Dedifferentiated amniotic fluid mesenchymal stem cell (primary cell): ENCODE measurements around the gene SP3.

Experiments used
- DNase-seq: peaks from one replicate; pipeline ENCODE4 v3.0.0-alpha.2; 2016; ENCODE audit errors: extremely low spot score

Gene SP3

DNA sequence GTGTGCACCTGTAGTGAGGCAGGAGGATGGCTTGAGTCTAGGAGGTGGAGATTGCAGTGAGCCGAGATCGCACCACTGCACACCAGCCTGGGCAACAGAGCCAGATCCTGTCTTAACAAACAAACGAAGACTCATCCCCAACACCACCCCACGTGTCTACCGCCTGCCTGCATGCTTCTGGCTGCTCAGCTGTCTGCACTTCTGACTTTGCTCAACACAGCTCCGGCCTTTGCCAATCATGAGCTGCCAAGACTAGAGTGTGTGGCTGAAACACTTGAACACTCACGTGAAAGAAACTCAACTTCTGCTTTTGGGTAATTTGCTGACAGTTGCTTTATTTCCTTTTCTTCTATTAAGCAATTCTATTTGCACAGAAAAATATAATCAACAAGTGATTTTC, 32.1 kb upstream of the SP3 start:
- DNase-seq = no peak

DNA sequence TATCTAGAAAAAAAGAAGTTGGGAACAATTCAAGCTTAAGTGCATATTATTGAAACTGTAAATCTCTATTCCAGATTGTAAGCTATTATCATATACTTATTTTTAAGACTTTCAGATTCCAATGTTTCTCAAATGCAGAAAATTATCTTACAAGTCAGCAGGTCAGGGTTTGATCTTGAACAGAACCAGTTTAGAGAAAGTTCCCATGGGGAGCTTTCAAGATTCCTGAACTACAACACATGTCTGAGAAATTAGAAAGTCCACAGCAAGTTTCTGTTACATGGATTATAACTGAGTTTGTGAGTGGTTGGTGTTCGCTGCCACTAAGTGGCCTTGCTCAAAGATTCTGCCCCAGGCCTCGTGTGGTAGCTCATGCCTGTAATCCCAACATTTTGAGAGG, 31.6 kb upstream of the SP3 start:
- DNase-seq = no peak

DNA sequence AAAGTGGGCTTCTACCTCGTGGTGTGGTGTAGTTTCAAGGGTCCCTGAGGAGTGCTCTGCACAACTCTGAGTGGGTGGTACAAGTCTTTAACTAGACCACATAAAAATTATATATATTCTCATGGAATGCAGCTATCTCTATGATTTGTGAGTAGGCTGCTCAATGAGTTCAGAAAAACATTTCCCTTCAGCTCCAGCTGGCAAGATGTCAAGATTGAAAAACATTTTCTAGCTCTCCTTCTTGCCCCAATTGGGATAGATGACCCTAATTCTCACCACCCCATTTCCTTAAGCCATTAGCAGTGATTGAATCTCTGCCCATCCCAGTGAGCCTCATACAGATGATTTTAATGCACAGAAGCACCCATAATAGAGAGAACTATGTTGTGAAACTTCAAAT, 28.3 kb upstream of the SP3 start:
- no peak for DNase-seq

DNA sequence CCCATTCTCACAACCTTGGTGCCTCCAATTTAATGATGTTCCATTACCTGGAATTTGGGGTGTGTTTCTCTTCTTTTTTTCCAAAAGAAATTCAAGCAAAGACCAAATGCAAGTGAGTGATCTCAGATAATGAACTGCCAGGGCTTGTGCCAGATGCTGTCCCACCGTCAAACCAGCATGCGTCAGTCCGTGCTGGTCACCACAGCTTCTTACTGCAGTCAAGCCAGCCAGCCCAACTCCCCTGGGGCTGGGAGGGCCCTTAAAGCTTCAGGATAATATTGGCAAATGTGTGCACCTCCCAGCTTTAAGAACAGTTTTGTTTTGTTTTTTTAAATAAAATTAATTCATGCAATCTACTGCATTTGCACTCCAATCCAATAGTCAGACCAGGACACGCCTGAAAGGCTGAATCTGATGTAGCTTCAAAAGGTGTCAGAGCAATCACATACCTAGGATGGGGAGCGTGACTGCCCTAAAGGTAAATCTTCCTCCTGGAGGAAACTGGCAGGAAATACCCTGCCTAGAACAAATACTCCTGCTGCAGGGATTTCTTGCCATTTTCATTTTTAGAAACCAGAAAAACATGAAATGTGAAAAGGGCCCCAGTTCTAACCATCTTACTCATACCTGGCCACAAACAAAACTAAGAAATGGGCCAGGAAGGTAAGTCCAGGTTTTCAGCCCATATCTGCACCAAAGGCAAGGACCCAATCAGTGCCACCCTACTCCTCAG, 26.8 kb upstream of the SP3 start:
- DNase-seq = no peak

DNA sequence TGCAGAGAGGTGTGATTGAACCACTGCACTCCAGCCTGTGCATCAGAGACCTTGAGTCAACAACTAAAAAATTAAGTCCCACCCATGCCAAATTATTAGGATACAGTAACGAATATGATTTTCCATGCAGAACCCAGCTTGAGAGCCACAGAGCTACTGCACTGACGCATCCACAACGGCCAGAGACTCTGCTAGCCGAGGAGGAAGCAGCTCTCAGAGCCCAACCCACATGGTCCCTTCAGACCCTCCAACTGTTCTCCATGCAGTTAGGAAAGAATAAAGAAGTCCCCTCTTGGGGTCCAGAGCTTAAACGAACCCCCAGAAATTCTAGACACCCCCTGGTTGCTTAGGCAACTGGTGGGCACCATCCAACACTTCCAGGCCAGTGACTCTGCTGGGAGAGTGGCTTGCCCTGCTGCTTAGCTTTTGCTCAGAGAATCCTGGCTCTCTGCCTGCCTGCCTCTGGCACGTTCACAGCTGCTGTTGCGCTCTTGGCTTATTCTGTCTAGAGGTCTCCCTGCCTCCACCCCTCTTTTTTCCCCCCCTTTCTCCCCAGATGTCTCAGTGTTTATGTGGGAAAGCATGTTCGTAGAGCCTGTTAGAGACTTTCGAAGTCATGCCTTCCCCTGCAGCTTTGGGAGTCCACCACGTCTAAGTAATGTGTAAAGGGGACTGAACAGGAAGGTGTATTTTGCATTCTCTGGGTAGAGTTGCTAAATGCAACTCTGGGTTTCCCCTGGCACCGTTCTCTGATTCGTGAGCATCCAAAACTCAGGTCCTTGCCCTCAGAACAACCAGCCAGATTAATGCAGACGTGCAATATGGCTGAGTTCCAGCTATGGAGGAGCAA, 26.0 kb upstream of the SP3 start:
- DNase-seq = no peak

DNA sequence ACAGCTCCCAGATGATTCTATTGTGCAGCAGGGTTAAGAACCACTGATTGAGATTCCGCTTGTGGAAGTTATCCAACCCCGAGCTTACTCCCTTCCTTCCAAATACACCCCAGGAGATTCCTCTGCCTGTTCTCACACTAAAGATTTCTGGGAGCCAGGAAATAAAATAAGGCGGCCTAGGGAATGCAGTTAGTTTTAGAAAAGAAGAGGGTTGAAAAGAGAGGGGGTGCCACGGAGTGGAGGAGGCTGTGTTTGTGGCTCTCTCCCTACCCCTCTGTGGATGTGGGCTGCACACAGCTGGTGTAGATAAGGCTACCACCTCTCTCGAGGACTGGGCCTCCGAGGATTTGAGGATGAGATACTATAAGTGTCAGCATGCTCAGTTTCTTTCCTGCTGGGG, 25.1 kb upstream of the SP3 start:
- DNase-seq = no peak

DNA sequence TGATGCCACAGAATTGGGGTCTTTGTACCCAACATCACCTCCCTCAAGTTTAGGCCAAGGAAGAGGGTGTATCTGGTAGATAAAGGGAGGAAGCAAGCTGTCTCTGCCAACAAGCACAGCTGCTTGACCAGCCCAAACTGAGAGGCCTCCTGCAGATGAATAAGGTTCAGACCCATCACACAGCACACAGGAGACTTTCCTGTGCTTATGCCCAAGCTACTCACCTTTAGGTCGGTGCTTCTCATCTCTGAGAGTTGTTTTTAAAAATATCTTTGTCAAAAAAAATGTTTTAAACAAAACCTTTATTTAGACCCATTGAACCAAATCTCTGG, 24.7 kb upstream of the SP3 start:
- DNase-seq = no peak

DNA sequence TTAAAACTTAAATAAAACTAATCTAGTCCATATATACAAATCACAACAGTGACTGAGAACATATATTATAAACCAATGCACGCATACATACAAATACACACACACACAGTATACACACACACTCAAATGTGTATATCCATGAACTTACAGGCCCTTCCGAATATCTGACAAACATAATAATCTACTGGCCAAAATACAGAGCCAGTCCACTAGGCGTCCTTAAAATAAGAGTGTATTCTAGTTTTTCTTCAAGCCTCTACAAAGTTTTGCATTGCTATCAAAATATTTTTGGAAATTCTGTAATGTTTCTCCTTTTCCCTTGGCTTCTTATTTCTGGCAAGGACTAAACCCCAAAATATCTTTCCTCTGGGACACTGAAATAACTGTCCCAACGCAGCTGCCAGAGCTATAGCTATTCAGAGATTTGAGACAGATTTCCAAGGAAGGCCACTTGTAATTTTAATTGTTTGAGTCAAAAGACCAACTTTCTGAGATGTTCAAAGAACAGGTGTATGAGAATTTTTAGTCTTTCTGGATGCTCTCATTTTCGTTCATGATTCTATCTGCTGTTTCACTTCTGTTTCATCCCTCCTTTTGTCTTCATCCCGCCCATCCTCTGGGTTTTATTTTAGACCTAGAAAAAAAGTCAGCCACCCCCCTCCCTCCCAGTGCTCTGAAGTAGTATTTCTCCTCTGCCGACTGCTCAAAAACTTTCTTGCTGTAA, 24.1 kb upstream of the SP3 start:
- DNase-seq = no peak

DNA sequence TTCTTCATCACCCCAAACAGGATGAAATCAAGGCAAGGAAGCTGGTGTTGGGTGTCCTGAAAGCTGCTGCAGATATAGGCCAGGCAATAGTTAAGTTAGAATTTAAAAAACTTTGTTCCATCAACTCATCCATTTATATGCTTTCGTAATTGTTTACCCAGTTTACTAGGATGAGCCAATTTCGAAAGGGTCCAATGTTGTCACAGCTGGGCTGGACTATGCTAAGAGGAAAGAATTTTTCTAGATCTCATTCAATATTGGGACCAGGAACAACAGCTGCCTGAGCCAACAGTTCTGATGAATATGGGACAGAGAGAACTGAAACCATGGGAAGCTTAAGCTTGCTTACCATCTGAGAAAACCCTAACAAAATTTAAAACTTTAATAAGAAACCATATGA, 21.6 kb upstream of the SP3 start:
- no peak for DNase-seq

DNA sequence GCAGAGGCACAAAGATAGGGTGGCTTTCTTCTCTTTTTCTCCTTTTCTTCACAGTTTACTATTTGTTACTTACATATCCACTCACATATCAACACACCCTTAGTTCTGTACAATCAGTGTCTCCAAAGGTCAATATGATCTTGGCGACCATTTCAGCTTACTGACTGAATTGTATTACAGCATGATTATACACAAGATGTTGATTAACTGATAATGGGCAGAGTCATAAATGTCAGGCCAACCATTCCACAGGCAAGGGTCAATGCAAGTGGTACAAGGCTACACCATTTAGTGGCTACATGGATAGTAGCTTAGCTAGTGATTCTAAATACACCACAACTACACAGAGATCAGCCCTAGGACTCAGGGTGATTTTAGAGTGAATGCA, 20.4 kb upstream of the SP3 start:
- DNase-seq = no peak

DNA sequence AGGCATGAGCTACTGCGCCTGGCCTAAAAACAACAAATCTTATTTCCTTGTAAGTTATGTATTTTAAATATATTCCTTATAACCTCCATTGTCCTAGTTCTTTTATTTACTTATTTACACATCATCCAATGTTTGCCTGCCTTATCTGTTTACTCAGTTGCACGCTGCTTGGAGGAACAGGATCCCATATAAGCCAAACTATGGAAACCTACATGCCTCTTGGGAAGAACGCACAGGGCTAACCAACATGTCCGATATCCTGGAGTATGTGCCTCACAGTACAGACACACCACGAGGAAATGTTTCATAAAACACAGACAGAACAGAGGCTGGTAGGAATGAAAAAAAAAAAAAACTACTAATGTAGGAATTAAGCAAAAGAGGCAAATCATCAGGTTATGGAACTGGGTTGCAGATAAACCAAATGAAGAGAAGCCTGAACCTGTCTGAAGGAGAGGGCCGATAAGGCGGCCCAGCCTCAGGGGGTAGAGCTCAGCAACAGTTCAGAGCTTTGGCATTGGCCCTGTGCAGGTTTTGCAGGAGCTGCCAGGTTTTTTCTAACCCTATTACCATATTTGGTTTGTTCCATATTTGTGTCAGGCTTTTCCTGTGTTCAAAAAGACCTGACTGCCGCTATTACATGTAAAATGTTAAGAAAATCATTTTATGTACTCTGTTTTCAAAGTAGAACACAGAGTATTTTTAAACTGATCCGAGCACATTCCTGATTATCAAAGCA, 19.9 kb upstream of the SP3 start:
- DNase-seq = no peak

DNA sequence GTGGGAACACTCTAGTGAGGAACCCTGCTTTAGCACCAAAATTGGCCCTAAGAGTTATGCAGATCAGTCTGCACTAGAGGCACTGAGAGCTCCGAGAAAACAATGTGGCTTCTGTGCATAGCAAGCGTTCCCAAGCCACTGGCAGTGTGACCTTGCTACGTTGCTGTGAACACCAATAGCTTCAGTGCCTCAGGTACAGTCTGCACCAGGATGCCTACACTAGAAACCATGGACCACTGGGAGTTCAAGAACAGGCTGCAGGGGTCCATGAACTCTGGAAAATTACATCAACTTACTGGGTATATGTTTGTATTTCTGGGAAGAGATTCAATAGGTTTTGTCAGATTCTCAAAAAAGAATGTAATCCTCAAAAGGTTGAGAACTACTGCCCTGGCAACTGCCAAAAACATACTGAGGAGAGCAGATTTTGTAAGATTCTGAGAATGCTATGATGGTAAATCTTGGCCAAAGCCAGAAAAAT, 18.3 kb upstream of the SP3 start:
- no peak for DNase-seq

DNA sequence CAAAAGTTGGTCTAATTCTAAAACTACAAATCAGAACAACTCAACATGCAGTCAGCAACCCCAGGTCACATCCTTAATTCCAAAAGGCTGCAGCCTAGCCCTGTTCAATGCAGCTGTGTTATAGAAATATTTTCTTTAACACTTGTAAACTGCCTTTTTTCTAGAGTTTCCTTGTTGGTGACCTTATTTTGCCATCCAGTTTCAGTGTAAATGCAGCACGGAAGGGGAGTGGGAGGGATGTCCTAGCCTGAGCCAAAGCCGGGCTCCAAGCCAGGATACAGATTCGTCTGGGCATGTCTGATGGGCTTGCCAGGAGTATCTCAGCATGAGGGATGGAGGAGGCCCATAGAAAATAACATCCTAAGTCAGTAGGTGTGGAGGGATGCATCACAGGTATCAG, 17.7 kb upstream of the SP3 start:
- DNase-seq = no peak

DNA sequence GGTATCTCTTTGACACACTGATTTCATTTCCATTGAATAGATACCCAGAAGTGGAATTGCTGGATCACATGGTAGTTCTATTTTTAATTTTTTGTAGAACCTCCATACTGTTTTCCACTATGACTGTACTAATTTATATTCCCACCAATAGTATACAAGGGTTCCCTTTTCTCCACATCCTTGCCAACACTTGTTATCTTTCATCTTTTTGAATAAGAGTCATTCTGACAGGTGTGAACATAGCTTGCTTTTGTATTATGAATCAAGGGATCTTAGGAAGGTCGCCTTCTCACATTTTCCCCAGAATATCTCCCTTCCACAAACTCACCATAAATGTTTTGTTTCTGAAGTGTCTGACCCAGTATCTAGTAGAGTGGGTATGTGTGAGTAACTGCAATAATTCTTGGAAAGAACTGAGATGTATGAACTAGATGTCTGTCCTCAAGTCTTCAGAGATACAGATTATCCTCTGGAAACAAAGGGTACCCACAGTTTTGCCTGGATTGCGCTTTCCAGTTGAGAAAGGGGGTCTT, 17.1 kb upstream of the SP3 start:
- no peak for DNase-seq

DNA sequence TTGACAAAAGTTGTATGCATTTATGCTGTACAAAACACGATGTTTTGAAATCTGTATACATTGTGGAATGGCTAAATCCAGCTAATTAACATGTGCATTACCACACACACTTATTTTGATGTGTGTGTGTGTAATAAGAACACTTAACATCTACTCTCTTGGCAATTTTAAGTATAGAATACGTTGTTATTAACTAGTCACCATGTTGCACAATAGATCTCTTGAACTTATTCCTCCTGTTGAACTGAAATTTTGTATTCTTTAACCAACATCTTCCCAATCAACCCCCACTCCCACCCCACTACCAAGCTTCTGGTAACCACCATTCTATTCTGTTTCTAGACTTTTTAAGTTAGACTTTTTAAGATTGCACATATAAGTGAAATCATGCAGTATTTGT, 16.3 kb upstream of the SP3 start:
- DNase-seq = no peak

DNA sequence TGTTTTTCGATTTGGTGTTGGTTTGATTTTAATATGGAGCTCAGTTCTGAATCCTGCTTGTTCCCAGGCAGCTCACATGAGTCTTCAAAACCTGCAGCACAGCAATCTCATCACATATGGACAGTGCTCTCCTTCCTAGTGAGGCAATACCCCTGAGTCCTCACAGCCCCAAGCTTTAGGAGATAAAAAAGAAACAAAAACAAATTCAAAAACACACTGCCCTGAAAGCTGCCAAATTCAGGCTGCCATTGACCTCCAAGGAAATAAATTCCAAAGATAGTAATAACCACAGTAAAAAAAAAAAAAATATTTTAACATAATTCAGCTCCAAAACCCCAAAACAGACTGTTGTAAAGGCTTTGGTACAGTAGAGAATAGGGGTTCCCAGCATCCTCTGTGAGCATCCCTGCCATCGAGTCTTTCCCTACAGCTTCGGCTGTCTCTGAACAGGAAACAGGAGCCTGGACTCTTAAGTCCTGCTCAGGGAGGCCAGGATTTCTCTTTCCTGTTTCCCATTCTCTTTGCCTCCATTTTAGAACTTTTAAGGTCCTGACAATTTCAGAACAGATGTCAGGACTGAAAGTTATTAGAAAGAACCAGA, 14.7 kb upstream of the SP3 start:
- DNase-seq = no peak

DNA sequence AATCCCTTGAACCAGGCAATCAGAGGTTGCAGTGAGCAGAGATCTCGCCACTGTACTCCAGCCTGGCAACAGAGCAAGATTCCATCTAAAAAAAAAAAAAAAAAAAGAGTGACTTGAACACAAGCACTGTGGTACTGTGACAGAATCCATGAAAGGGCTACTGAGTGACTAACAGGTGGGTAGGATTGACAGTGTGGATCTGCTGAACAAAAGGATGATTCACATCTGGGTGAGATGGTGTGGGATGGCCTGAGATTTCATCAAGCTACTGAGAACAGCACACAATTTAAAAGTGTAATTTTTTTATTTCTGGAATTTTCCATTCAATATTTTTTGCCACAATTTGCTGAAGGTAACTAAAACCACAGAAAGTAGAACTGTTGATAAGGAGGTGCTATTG, 13.3 kb upstream of the SP3 start:
- no peak for DNase-seq

DNA sequence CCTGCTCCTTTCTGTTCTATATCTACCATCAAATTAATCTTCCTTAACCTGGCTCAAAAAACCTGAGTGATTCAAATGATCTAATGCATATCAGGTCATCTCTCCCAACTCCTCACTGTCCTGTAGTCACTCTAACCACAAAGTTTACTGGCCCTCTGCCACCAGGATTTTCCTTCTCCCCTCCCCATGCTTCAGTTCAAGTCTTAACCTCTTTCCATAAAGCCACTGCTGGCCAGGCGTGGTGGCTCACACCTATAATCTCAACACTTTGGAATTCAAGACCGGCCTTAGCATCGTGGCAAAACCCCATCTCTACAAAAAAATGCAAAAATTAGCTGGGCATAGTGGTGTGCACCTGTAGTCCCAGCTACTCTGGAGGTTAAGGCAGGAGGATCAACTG, 7.5 kb upstream of the SP3 start:
- no peak for DNase-seq

DNA sequence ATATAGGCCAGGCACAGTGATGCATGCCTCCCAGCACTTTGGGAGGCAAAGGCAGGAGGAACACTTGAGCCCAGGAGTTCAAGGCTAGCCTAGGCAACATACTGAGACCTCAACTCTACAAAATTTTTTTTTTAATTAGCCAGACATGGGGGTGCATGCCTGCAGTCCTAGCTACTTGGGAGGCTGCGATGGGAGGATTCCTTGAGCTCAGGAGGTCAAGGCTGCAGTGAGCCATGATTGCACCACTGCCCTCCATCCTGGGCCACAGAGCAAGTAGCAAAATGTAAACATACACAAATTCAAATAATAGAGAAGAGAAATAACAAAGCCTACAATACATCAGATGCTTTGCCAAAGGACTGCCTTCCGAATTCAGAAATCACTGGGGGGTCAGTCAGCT, 7.0 kb upstream of the SP3 start:
- no peak for DNase-seq

DNA sequence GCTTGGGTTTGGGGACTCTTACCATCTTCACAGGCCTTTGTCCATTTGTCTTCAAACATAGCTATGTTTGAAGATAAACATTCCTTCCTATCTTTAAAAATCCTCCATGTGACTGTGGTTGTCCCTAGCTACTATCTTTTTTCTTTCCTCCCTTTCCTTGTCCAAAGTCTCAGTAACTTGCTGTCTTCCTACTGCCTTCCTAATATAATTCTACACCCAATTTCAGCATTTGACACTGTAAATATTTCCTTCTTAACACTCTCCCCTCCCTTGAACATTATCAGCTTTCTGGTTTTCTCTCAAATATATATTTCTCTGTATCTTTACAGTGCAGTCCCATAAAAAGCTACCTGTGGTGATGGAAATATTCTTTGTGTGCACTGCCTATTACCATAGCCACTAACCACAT, 5.3 kb upstream of the SP3 start:
- DNase-seq = no peak

DNA sequence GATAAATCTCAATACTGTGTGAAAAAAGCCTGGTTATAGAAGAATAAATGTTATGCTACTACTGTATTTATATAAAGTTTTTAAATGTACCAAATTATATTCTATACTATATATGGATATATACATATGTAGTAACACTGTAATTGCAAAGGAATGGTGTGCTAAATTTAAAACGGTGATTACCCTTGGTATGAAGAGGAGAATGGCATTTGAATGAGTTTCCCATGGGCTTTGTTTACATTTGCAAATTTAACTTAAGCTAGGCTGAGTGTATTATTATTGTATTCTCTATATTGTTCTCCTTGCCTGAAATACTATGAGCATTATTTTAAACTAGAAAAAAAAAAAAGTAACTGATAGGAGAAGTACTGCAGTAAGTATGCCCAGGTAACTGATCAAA, 4.7 kb upstream of the SP3 start:
- no peak for DNase-seq

DNA sequence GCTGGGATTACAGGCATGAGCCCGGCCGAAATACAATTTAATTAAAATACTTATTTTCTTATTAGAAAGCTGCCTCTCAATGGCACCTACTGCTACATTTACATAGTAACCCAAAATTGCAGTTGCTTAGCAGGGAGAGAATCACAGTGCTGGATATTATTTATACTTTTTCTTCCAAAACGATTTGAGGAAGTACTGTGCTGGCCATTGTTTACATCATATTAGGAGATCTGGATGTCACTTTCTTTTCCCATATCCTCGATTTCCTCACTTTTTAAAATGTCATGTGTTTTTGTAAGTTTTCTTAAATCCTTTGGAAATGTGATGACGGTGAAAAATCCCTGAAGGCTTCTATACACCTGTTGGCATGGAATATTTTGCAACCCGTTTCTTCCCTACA, 3.4 kb upstream of the SP3 start:
- DNase-seq = no peak
